ENCODE results near the gene COX17.

COX17 gene

DNA sequence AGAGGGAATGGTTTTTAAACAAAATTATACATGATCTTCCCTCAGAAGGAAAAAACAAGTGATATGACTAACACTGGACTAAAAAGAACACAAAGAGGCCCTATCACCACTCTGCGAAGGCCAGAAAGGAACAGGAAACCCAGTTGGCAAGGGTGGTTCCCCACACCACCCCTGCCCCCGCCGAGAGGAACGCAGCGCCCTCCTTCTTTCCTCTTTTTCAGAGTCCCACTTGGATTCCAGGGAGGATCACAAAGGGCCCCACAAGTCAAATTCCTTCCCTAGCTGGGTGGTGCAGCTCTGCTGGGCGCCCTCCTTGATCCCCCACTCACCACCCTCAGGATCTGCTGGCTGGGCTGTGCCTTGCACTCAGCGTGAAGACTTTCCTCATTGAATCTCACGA is 49.7 kb downstream of the COX17 start:
- Histone ChIP-seq H3K4me3 (ENCODE audit: low read length) (no peak overlapping the region), H3K27me3 (ENCODE audit: insufficient read depth, low read length) (no peaks in the 10 kb centered on the region), H3K27ac (ENCODE audit: low read length) (no peak overlapping the region), H3K36me3 (ENCODE audit: insufficient read depth, low read depth, low read length) (no peaks in the 10 kb centered on the region), H3K9me3 (ENCODE audit: insufficient read depth, low read depth, low read length) (no peaks in the 10 kb centered on the region), H3K4me1 (ENCODE audit: insufficient read depth, low read length) (no peaks in the 10 kb centered on the region), H3K9ac (ENCODE audit: low read depth, low read length) (no peak overlapping the region)

DNA sequence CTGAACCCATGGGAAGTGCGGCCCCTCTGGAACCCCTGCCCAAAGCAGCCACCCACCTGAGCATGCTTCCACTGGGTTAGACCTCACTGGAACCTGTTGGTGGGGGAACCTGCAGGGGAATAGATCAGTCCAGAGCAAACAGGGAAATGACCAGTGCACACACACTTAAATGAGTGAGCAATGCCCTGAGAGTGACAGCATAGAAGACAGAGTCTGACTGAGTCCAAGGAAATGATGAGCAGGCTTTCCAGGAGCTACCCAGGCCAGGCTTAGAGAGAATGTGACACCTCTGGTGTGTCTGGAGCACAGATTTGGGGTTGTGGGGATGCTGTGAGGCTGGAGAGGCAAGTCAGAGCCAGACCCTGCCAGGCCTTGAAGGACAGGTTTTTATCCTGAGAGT is 51.0 kb downstream of the COX17 start:
- no peaks in the 10 kb centered on the region for H3K4me1 ChIP-seq (ENCODE audit: insufficient read depth, low read length)
- H3K27me3 ChIP-seq (ENCODE audit: insufficient read depth, low read length) = no peaks in the 10 kb centered on the region
- H3K36me3 ChIP-seq (ENCODE audit: insufficient read depth, low read depth, low read length) = no peaks in the 10 kb centered on the region
- H3K9ac ChIP-seq (ENCODE audit: low read depth, low read length) = no peak overlapping the region
- H3K9me3 ChIP-seq (ENCODE audit: insufficient read depth, low read depth, low read length) = no peaks in the 10 kb centered on the region
- H3K4me3 ChIP-seq (ENCODE audit: low read length) = no peak overlapping the region
- H3K27ac ChIP-seq (ENCODE audit: low read length) = no peak overlapping the region

DNA sequence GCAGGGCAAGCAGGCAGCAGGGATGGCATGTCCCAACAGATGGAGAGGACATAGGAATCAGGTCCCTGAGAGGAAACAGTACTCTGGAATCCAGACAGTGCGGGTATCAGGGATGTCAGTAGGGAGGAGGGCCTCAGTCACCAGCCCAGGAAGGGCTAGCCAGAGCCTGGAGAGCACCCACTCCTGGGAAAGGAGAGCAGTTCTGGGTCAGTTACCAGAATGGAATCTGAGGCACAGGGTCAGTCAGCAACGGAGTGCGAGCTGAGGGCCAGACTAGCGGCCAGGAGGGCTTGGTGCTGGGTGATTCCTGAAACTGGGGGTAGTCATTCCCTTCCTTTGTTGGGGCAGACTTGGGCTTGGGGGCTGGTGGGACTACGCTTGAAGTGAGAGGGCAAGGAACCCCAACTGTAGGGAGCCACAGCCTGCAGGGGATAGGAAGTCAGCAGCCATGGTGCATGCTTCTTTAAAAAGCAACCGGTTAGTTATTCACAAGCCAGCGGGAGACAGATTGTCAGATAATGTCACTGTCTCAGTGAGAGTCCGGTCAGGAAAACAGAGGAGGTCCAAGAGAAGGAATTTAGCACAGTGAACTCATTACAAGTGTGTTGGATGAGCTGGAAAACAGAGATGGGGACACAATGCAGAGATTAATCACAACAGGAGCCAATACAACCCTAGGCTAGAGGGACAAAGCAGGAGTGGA is 51.6 kb downstream of the COX17 start:
- Histone ChIP-seq H3K9ac (ENCODE audit: low read depth, low read length) (no peak overlapping the region), H3K4me3 (ENCODE audit: low read length) (no peak overlapping the region), H3K27ac (ENCODE audit: low read length) (no peak overlapping the region), H3K36me3 (ENCODE audit: insufficient read depth, low read depth, low read length) (no peaks in the 10 kb centered on the region), H3K27me3 (ENCODE audit: insufficient read depth, low read length) (no peaks in the 10 kb centered on the region), H3K4me1 (ENCODE audit: insufficient read depth, low read length) (no peaks in the 10 kb centered on the region), H3K9me3 (ENCODE audit: insufficient read depth, low read depth, low read length) (no peaks in the 10 kb centered on the region)

DNA sequence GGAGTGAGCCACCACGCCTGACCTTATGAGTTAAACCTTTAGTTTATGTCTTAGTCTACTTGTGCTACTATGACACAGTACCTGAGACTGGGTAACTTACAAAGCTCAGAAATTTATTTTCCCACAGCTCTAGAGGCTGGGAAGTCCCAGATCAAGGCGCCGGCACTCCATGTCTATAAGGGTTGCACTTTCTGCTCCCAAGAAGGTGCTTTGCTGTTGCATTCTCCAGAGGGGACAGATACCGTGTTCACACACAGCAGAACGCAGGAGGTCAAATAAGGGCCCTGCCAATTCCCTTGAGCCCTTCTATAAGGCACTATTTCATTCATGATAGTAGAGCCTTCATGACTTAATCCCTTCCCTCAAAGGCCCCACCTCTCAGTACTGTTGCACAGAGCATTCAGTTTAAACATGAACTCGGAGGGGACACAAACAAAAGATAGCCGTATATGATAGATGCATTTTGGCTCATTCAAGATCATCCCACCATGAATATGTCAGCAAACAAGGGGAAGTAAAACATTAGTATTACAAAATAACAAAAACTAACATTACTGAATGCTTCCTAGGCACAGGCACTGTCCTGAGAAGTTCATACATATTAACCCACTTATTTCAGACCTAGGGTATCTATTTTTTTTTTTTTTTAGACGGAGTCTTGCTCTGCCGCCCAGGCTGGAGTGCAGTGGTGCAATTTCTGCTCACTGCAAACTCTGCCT is 53.0 kb downstream of the COX17 start:
- H3K27ac ChIP-seq (ENCODE audit: low read length) = no peak overlapping the region
- no peak overlapping the region for H3K4me3 ChIP-seq (ENCODE audit: low read length)
- H3K9me3 ChIP-seq (ENCODE audit: insufficient read depth, low read depth, low read length) = no peaks in the 10 kb centered on the region
- H3K9ac ChIP-seq (ENCODE audit: low read depth, low read length) = no peak overlapping the region
- no peaks in the 10 kb centered on the region for H3K27me3 ChIP-seq (ENCODE audit: insufficient read depth, low read length)
- H3K36me3 ChIP-seq (ENCODE audit: insufficient read depth, low read depth, low read length) = no peaks in the 10 kb centered on the region
- no peaks in the 10 kb centered on the region for H3K4me1 ChIP-seq (ENCODE audit: insufficient read depth, low read length)

DNA sequence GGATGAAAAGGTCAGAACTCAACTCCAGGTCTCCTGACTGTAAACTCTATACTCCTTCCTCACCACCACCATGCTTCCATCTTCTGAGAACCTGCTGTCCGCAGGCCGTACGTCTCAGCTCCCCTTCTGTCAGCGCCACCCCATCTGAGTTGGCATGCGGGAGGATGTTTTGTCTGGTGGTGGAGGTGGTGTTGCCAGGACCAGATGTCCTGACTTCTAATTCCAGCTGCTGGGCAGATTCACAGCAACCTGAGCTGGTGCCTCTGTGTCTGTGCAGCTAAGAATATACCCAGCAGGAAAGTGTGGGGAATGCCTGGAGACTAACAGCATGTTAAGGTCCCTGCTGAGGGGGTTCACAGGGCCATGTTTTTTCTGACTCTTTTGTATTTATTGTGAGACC is 56.3 kb downstream of the COX17 start:
- no peak overlapping the region for H3K27ac ChIP-seq (ENCODE audit: low read length)
- no peak overlapping the region for H3K9ac ChIP-seq (ENCODE audit: low read depth, low read length)
- no peaks in the 10 kb centered on the region for H3K9me3 ChIP-seq (ENCODE audit: insufficient read depth, low read depth, low read length)
- no peaks in the 10 kb centered on the region for H3K4me1 ChIP-seq (ENCODE audit: insufficient read depth, low read length)
- no peaks in the 10 kb centered on the region for H3K27me3 ChIP-seq (ENCODE audit: insufficient read depth, low read length)
- no peak overlapping the region for H3K4me3 ChIP-seq (ENCODE audit: low read length)
- H3K36me3 ChIP-seq (ENCODE audit: insufficient read depth, low read depth, low read length) = no peaks in the 10 kb centered on the region
